Measurements from ENCODE around the gene RIPPLY2. TPM values are rescaled to one million over a fixed set of nuclear protein-coding genes. Genes with fewer than 3 reads are reported as not detected.

RIPPLY2 gene
- total RNA-seq, 4 donors from 2014 or later: 0.90 TPM; not detected in 3

DNA sequence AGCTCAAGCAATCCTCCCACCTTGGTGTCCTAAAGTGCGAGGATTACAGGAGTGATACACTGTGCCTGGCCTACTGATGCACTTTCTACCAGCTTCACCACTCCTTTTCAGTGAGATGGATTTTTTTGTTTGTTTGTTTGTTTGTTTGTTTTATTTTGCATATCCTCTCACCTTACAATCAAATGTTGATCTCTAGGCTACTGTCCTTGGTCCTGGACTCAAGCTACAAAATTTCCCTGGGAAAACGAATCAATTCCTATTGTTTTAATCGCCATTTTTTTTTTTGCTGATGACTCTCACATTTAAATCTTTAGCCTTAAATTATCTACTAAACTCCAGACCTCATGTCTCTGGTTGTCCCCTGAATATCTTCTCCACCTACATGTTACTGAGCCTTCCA, 3.5 kb upstream of the RIPPLY2 start:
- Histone ChIP-seq H3K9me3 (no peaks in the 10 kb centered on the region), H3K4me1 (no peaks in the 10 kb centered on the region), H3K4me3 (no peak overlapping the region), H3K36me3 (no peaks in the 10 kb centered on the region), H3K27me3 (no peaks in the 10 kb centered on the region), H3K27ac (no peak overlapping the region)
- intact Hi-C loops (cut with DNase I; ENCODE audit: low total_unique reads): no loop called here
- TF ChIP-seq, protein P1, sequence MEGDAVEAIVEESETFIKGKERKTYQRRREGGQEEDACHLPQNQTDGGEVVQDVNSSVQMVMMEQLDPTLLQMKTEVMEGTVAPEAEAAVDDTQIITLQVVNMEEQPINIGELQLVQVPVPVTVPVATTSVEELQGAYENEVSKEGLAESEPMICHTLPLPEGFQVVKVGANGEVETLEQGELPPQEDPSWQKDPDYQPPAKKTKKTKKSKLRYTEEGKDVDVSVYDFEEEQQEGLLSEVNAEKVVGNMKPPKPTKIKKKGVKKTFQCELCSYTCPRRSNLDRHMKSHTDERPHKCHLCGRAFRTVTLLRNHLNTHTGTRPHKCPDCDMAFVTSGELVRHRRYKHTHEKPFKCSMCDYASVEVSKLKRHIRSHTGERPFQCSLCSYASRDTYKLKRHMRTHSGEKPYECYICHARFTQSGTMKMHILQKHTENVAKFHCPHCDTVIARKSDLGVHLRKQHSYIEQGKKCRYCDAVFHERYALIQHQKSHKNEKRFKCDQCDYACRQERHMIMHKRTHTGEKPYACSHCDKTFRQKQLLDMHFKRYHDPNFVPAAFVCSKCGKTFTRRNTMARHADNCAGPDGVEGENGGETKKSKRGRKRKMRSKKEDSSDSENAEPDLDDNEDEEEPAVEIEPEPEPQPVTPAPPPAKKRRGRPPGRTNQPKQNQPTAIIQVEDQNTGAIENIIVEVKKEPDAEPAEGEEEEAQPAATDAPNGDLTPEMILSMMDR (IDR thresholded peaks at IDR 0.05): no peak
- TF ChIP-seq POLR2A (IDR thresholded peaks at IDR 0.05): no peak
- no peak for DNase-seq

DNA sequence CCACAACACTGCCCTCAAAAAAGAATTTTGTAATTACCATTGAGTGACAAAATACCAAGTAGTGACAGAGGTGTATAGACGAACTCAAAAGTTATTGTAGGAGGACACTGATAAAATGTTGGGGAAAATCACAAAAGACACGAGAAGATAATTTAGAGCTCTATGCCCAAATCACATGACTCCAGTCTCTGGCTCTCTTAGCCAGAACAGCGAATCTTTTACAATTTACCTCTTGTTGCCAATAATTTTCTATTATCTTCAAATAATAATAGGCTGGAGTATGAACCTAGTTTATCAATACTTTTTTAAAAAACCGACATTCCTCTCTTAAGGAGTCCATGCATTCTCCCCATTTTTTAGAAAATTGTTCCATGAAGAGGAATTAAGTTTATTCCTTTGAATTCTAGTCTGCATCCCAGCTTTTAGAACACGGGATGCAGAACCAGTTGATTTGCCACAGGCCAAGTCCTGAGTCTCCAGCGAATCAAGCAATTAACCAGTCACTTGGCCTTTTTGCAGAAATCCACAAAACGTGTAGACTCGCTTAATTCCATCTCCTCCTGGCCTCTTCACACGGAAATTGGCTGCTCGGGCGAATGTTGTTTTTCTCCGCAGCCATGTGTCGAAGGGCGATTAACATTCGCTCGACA, 507 bp upstream of the RIPPLY2 start:
- TF ChIP-seq, protein P1 (IDR thresholded peaks at IDR 0.05): no peak
- no peak for TF ChIP-seq POLR2A (IDR thresholded peaks at IDR 0.05)
- intact Hi-C loops (cut with DNase I; ENCODE audit: low total_unique reads): no loop called here
- no peak for DNase-seq
- no peaks in the 10 kb centered on the region for H3K27me3 ChIP-seq
- H3K4me1 ChIP-seq: no peaks in the 10 kb centered on the region
- no peaks in the 10 kb centered on the region for H3K36me3 ChIP-seq
- H3K9me3 ChIP-seq: no peaks in the 10 kb centered on the region
- H3K27ac ChIP-seq: peak overlapping the region in 1 of 2 donors; percentile 3
- H3K4me3 ChIP-seq: peak overlapping the region; percentile 35 to 42

DNA sequence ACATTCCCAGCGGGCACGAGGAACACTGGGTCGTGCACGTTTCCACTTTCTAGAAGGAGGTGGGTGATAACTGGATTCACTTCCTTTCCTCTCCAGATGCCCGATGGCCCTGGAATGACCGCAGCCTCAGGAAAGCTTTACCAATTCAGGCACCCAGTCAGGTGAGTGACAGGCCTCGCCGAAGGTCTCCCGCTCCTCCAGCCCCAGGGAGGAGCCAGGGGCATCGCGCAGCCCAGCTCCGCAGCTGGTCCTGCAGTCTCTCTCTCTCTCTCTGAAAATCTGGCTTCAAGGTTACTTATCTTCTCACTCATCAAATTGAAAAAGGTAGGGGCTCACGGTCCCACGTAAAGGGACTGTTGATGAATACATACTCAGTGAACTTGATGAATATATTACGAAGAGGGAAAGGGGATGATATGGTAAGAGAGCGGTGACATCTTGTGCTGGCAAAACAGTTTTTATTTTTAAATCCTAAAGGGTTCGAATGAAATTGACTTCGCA, 891 bp downstream of the RIPPLY2 start:
- H3K4me1 ChIP-seq: peaks cover 0 to 3% of the 10 kb centered on the region in 2 donors
- intact Hi-C loops (cut with DNase I; ENCODE audit: low total_unique reads): no loop called here
- peak overlapping the region; percentile 35 to 42 for H3K4me3 ChIP-seq
- no peaks in the 10 kb centered on the region for H3K36me3 ChIP-seq
- DNase-seq: no peak
- no peaks in the 10 kb centered on the region for H3K27me3 ChIP-seq
- no peaks in the 10 kb centered on the region for H3K9me3 ChIP-seq
- H3K27ac ChIP-seq: no peak overlapping the region
- no peak for TF ChIP-seq POLR2A (IDR thresholded peaks at IDR 0.05)
- TF ChIP-seq, protein P1 (IDR thresholded peaks at IDR 0.05): no peak

DNA sequence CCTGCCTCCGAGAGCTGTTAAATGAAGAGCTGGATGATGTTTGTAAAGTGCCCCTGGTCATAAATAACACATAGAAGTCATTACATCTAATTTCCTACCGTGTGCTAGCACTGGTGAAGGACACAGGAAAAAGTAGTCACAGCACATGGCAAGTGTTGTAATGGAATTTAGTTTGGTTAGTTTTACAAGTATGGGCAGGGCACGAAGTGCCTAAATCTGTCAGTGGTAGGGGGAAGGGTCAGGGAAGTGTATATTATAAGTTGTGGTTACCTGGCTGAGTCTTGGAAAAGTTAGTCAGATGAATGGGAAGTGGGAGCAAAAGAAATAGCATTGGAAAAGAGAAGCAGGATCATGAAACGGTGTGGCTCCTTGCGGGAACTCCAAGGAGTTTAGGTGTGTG, 1.6 kb downstream of the RIPPLY2 start:
- no peak overlapping the region for H3K4me3 ChIP-seq
- intact Hi-C loops (cut with DNase I; ENCODE audit: low total_unique reads): no loop called here
- DNase-seq: no peak

More for the DNA sequence above, 1.6 kb downstream of the RIPPLY2 start:
- no peaks in the 10 kb centered on the region for H3K27me3 ChIP-seq
- H3K27ac ChIP-seq: no peak overlapping the region
- H3K9me3 ChIP-seq: no peaks in the 10 kb centered on the region
- TF ChIP-seq POLR2A (IDR thresholded peaks at IDR 0.05): no peak
- TF ChIP-seq, protein P1 (IDR thresholded peaks at IDR 0.05): no peak
- H3K36me3 ChIP-seq: no peaks in the 10 kb centered on the region
- peaks cover 0 to 3% of the 10 kb centered on the region in 2 donors for H3K4me1 ChIP-seq
